GM18502 (cell line): ENCODE results near the gene UMOD.
"Not testable (repeated sequence)": the region's sequence is repeated elsewhere in the genome, so short reads cannot be mapped to it uniquely, and the experiment has no call there.

ENCODE experiments used
- ATAC-seq: cut with Tn5 transposase; IDR thresholded peaks from one replicate; pipeline ENCODE4 v1.9.1; 2021; ENCODE audit warnings: mild to moderate bottlenecking; ENCODE audit not compliant: unreplicated experiment, poor library complexity

Gene UMOD

GRCh38 chr16:20323591-20324117, 28.9 kb downstream of the UMOD start:
- ATAC-seq, result no peak

- ATAC-seq, result no peak
Measured at GRCh38 chr16:20322696-20323095, 29.8 kb downstream of the UMOD start.

GRCh38 chr16:20321671-20322070, 30.8 kb downstream of the UMOD start:
- no peak for ATAC-seq

GRCh38 chr16:20321051-20321450, 31.5 kb downstream of the UMOD start:
- not testable (repeated sequence) for ATAC-seq

GRCh38 chr16:20320592-20320991, 31.9 kb downstream of the UMOD start:
- ATAC-seq, result no peak

- no peak for ATAC-seq
Measured at GRCh38 chr16:20320178-20320577, 32.3 kb downstream of the UMOD start.

- no peak for ATAC-seq
Measured at GRCh38 chr16:20319406-20319805, 33.1 kb downstream of the UMOD start.

GRCh38 chr16:20318437-20318836, 34.1 kb downstream of the UMOD start:
- no peak for ATAC-seq

- no peak for ATAC-seq
Measured at GRCh38 chr16:20318006-20318405, 34.5 kb downstream of the UMOD start.

GRCh38 chr16:20317117-20317516, 35.4 kb downstream of the UMOD start:
- ATAC-seq, result no peak

- ATAC-seq, result no peak
Measured at GRCh38 chr16:20316715-20317114, 35.8 kb downstream of the UMOD start.

GRCh38 chr16:20315764-20316163, 36.8 kb downstream of the UMOD start:
- ATAC-seq, result no peak

GRCh38 chr16:20314575-20314974, 37.9 kb downstream of the UMOD start:
- no peak for ATAC-seq

- ATAC-seq, result no peak
Measured at GRCh38 chr16:20313741-20314140, 38.8 kb downstream of the UMOD start.

GRCh38 chr16:20312536-20313095, 39.9 kb downstream of the UMOD start:
- ATAC-seq, result not testable (repeated sequence)

- ATAC-seq, result no peak
Measured at GRCh38 chr16:20311548-20311947, 41.0 kb downstream of the UMOD start.

- ATAC-seq, result no peak
Measured at GRCh38 chr16:20310421-20311395, 41.8 kb downstream of the UMOD start.

GRCh38 chr16:20309786-20310185, 42.7 kb downstream of the UMOD start:
- no peak for ATAC-seq

- no peak for ATAC-seq
Measured at GRCh38 chr16:20308801-20309590, 43.5 kb downstream of the UMOD start.

- ATAC-seq, result no peak
Measured at GRCh38 chr16:20308266-20308665, 44.2 kb downstream of the UMOD start.

GRCh38 chr16:20307791-20308190, 44.7 kb downstream of the UMOD start:
- no peak for ATAC-seq
